Ecto neural progenitor cell (in vitro differentiated cells): Measurements from ENCODE around the gene TNFRSF18.

ENCODE experiments used
- DNase-seq: peaks from one replicate; pipeline ENCODE4 v3.0.0-alpha.2; 2018; ENCODE audit warnings: low spot score

TNFRSF18 gene

GRCh38 chr1:1228596-1229321, 22.4 kb upstream of the TNFRSF18 start:
- DNase-seq: no peak

GRCh38 chr1:1228187-1228586, 21.8 kb upstream of the TNFRSF18 start:
- DNase-seq: no peak

GRCh38 chr1:1227386-1227785, 21.0 kb upstream of the TNFRSF18 start:
- no peak for DNase-seq

- no peak for DNase-seq
These were observed 20.4 kb upstream of the TNFRSF18 start for GRCh38 chr1:1226566-1227362.

GRCh38 chr1:1225913-1226312, 19.5 kb upstream of the TNFRSF18 start:
- no peak for DNase-seq

GRCh38 chr1:1225238-1225845, 18.9 kb upstream of the TNFRSF18 start:
- no peak for DNase-seq

- DNase-seq: no peak
These were observed 17.5 kb upstream of the TNFRSF18 start for GRCh38 chr1:1223891-1224290.

GRCh38 chr1:1223321-1223720, 16.9 kb upstream of the TNFRSF18 start:
- no peak for DNase-seq

GRCh38 chr1:1222575-1223225, 16.3 kb upstream of the TNFRSF18 start:
- DNase-seq: no peak

- no peak for DNase-seq
These were observed 15.6 kb upstream of the TNFRSF18 start for GRCh38 chr1:1221887-1222574.

- DNase-seq: no peak
These were observed 13.8 kb upstream of the TNFRSF18 start for GRCh38 chr1:1220197-1220596.

GRCh38 chr1:1219341-1219740, 12.9 kb upstream of the TNFRSF18 start:
- no peak for DNase-seq

- no peak for DNase-seq
These were observed 12.3 kb upstream of the TNFRSF18 start for GRCh38 chr1:1218524-1219200.

- no peak for DNase-seq
These were observed 11.5 kb upstream of the TNFRSF18 start for GRCh38 chr1:1217621-1218523.

- DNase-seq: no peak
These were observed 10.6 kb upstream of the TNFRSF18 start for GRCh38 chr1:1216770-1217620.

GRCh38 chr1:1215881-1216605, 9.7 kb upstream of the TNFRSF18 start:
- no peak for DNase-seq

GRCh38 chr1:1215080-1215676, 8.8 kb upstream of the TNFRSF18 start:
- DNase-seq: no peak
